COLO668 (cell line): ENCODE results near the gene CIITA.
"Not testable (repeated sequence)": the region's sequence is repeated elsewhere in the genome, so short reads cannot be mapped to it uniquely, and the experiment has no call there.

Experiments used
- DNase-seq: peaks from one replicate; lab custom pipeline; 2025; ENCODE audit not compliant: unreplicated experiment; lab: John Stamatoyannopoulos, UW

The CIITA gene

DNA sequence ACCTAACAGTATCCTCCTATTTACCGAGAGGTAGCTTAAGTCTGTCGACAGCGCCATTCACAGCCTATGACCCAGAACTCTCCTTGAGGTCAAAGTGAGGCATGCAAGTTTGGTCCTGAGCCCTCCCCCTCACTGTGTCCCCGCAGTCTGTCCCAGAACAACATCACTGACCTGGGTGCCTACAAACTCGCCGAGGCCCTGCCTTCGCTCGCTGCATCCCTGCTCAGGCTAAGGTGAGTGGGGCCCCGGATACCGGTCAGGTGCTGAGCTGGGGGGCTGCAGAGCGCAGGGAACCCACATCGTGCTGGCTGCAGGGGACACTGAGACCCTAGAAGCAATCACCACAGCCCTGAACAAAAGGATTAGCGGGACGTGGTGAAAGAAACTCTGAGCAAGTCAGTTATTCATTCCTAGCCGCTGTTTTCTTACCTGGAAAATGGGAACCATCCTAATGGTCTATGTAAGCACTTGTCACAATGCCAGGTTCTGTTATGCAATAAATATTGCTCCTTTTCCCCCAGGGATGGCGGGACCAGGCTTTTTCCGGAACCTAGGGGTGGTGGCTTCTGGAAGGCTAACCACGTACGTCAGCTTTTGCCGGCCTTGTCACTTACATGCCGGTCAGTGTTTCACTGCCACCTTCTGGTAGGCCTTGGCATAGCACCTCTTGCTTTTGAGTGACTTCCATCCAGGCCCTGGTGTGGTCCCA lies 41.4 kb downstream of the CIITA start:
- DNase-seq, result peak; percentile 87

DNA sequence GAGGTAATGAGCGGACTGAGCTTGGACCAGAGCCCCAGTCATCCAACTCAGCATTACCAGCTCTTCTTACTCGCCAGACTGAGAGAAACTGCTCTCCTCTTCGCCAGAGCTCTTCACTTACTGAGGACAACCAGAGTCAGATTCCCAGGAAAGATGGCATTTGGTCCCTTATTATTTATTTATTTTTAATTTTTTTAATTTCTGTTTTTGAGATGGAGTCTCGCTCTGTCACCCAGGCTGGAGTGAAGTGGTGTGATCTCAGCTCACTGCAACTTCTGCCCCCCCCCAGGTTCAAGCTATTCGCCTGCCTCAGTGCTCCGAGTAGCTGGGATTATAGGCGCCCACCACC lies 42.0 kb downstream of the CIITA start:
- no peak for DNase-seq

- DNase-seq, result no peak
These were observed 43.9 kb downstream of the CIITA start for GRCh38 chr16:10920726-10921427.

DNA sequence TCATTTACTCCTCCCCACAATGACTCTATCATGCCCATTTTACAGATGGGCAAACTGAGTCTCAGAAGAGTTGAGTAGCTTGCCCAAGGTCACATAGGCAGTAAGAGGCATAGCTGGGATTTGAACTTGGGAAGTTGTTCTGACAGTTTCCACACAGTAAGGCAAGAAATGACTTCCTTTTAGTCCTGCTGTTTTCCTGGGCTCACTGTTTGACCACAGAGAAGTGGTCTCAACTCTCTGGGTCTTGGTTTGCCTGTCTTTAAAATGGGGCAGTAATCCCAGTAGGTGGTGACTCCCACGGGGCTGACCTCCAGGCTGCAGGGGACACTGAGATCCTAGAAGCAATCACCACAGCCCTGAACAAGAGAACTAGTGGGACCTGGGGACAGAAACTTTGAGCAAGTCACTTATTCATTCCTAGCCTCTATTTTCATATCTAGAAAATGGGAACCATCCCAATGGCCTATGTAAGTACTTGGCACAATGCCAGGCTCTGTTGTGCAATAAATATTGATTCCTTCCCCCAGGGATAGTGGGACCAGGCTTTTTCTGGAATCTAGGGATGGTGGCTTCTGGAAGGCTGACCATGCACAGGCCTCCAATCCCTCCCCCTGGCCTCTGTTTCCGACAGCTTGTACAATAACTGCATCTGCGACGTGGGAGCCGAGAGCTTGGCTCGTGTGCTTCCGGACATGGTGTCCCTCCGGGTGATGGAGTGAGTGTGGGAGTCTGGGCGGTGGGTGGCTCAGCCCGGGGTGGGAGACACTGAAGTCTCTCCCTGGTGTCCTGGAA lies 44.7 kb downstream of the CIITA start:
- no peak for DNase-seq

DNA sequence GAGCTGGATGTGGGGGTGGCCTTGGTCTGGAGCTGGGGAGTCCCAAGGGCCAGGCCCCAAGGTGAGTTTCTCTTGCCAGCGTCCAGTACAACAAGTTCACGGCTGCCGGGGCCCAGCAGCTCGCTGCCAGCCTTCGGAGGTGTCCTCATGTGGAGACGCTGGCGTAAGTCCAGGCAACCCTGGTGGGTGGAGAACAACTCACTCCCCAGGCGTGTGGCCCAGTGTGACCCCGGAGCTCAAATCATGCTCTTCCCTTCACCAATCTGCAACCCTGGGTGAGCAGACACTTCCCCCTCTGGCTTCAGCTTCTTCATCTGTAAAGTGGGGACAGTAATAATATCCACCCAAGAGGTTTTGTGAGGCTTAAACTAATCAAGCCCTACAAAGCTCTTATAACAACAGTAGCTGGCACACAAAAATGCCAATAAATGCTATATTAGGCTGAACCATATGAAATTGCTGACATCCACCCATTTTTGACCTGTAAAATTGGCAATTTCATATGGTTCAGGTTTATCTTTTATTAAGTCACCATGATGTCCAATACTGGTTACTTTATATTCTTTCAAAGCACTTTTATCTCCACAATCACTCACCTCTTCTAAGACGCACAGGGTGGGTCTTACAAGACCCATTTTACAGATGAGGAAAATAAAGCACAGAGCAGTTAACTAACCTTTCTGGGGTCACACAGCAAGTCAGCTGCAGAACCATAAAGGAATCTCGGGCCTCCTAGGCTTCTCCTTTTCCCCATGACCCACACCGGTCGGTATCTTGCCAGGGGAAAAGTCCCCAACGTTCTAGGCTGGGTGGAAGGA lies 45.5 kb downstream of the CIITA start:
- no peak for DNase-seq

GRCh38 chr16:10923146-10923649 lies 46.2 kb downstream of the CIITA start:
- DNase-seq, result no peak

GRCh38 chr16:10923650-10924214 lies 46.7 kb downstream of the CIITA start:
- DNase-seq, result no peak

DNA sequence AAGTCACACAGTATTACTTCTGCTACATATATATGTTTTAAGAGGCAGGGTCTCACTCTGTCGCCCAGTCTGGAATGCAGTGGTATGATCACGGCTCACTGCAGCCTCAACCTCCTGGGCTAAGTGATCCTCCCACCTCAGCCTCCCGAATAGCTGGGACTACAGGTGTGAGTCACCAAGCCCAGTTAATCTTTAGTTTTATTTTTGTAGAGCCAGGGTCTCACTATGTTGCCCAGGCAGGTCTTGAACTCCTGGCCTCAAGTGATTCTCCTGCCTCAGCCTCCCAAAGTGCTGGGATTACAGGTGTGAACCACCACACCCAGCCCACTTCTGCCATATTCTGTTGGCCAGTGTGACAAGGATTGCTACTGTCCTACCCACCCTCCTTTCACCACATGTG lies 48.3 kb downstream of the CIITA start:
- DNase-seq, result not testable (repeated sequence)

- DNase-seq, result no peak
These were observed 49.1 kb downstream of the CIITA start for GRCh38 chr16:10926094-10926493.

DNA sequence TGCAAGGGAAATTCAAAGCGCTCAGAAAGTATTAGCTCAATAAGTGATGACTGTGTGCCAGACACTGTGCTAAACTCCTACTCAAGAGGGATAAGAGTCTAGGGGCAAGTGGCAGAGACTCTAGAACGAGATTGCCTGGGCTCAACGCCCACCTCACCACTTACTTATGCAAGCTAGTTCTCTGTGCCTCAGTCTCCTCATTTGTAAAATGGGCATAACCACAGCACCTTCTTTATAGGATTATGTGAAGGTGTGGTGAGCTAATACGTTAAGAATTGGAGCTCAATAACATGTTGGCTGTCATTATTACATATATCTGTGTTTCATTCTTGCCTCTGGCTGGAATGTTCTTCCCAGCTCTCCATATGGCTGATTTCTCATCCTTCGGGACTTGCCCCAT lies 49.9 kb downstream of the CIITA start:
- no peak for DNase-seq

DNA sequence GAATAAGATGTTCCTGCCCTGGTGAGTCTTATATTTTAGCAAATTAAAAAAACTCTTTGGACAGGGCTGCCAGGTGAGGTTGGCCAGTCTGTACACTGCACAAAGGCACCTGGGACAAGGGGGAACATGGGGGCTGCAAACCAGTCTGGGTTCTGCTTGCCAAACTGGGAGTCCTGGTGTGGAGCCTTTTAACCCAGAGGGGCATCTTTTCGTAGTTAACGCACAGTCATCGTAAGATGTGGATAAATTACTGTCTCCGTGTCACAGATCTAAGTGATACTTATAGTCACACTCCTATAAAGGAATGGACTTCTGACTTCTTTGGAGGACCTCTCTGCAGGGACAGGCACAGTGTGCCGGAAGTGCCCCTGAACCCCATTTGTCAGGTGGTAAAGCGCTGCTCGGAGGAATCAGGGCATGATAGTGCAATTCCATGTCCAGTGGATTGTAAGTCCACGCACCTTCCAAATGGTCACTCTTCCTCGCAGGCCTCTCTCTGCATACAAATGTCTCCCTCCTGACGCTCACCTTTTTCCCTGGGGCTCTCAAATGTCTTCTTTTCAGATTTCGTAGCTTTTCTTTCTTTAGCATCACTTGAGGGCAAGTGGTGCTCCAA lies 50.6 kb downstream of the CIITA start:
- no peak for DNase-seq

GRCh38 chr16:10929097-10929496 lies 52.1 kb downstream of the CIITA start:
- DNase-seq, result peak; percentile 80

GRCh38 chr16:10929853-10930754 lies 53.1 kb downstream of the CIITA start:
- DNase-seq, result peak; percentile 28

- peak; percentile 6 for DNase-seq
These were observed 53.7 kb downstream of the CIITA start for GRCh38 chr16:10930755-10931093.

GRCh38 chr16:10931134-10931533 lies 54.1 kb downstream of the CIITA start:
- DNase-seq, result no peak

DNA sequence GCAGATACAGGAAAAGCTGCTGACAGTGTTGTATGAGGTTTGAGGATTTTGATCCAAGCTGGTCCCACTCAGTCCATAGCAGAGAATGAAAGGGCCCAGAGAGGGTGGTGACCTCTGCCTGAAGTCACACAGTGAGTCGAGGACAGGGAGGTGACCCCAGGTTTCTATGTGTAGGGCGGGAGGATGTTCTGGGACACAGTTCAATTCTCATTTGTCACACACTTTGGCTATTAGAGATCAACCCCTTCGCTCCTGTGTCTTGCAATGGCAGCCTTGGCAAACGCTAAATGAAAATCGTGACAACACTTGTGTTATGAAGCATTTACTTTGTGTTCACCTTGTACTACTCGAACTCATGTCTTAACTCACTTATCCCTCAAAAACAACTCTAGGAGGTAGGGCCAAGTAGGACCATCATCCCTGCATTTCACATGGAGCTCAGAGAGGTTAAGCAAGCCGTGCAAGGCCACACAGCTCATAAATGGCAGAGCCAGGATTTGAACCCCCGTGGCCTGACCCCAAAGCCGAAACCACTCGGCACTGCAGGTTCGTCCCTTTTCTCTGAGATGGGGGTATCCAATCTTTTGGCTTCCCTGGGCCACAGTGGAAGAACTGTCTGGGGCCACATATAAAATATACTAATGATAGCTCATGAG lies 55.1 kb downstream of the CIITA start:
- no peak for DNase-seq

GRCh38 chr16:10932959-10933710 lies 56.1 kb downstream of the CIITA start:
- DNase-seq, result no peak

GRCh38 chr16:10933865-10934264 lies 56.9 kb downstream of the CIITA start:
- no peak for DNase-seq
